ENCODE data around the gene CCBE1.

Gene CCBE1

GRCh38 chr18:59570101-59570775, 127.0 kb downstream of the CCBE1 start:
- H3K9ac ChIP-seq (ENCODE audit: low read length), result no peak overlapping the region
- H3F3A ChIP-seq (ENCODE audit: insufficient read depth), result no peaks in the 10 kb centered on the region
- H3K36me3 ChIP-seq (ENCODE audit: low read length), result no peaks in the 10 kb centered on the region
- H3K4me2 ChIP-seq (ENCODE audit: low read depth, low read length, poor library complexity, severe bottlenecking), result no peak overlapping the region
- no peak overlapping the region for H3K4me3 ChIP-seq (ENCODE audit: insufficient read depth, low read length, poor library complexity, severe bottlenecking)
- H3K9me2 ChIP-seq (replicated peaks; ENCODE audit: insufficient read depth, low read length), result no peaks in the 10 kb centered on the region
- H2AFZ ChIP-seq (ENCODE audit: low read depth, low read length, severe bottlenecking), result no peak overlapping the region
- H3K27me3 ChIP-seq (ENCODE audit: low read length), result no peaks in the 10 kb centered on the region
- H4K20me1 ChIP-seq (ENCODE audit: low read depth, low read length), result no peaks in the 10 kb centered on the region
- H3K79me2 ChIP-seq (ENCODE audit: insufficient read depth, low read length), result no peaks in the 10 kb centered on the region
- H3K9me3 ChIP-seq (ENCODE audit: insufficient read depth, low read length), result no peaks in the 10 kb centered on the region
- TF ChIP-seq, protein P1, sequence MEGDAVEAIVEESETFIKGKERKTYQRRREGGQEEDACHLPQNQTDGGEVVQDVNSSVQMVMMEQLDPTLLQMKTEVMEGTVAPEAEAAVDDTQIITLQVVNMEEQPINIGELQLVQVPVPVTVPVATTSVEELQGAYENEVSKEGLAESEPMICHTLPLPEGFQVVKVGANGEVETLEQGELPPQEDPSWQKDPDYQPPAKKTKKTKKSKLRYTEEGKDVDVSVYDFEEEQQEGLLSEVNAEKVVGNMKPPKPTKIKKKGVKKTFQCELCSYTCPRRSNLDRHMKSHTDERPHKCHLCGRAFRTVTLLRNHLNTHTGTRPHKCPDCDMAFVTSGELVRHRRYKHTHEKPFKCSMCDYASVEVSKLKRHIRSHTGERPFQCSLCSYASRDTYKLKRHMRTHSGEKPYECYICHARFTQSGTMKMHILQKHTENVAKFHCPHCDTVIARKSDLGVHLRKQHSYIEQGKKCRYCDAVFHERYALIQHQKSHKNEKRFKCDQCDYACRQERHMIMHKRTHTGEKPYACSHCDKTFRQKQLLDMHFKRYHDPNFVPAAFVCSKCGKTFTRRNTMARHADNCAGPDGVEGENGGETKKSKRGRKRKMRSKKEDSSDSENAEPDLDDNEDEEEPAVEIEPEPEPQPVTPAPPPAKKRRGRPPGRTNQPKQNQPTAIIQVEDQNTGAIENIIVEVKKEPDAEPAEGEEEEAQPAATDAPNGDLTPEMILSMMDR (IDR thresholded peaks at IDR 0.05; ENCODE audit: insufficient read depth, low read length, poor library complexity, severe bottlenecking), result no peak
- no peak for TF ChIP-seq EZH2phosphoT487 (conservative IDR thresholded peaks at IDR 0.05; ENCODE audit: low read length)
- no peak overlapping the region for H3K27ac ChIP-seq (ENCODE audit: low read depth, low read length)

GRCh38 chr18:59569390-59569791, 127.8 kb downstream of the CCBE1 start:
- Histone ChIP-seq H4K20me1 (ENCODE audit: low read depth, low read length) (no peaks in the 10 kb centered on the region), H3K79me2 (ENCODE audit: insufficient read depth, low read length) (no peaks in the 10 kb centered on the region), H3K27me3 (ENCODE audit: low read length) (no peaks in the 10 kb centered on the region), H3K9me3 (ENCODE audit: insufficient read depth, low read length) (no peaks in the 10 kb centered on the region), H2AFZ (ENCODE audit: low read depth, low read length, severe bottlenecking) (no peak overlapping the region), H3K4me2 (ENCODE audit: low read depth, low read length, poor library complexity, severe bottlenecking) (no peak overlapping the region), H3K27ac (ENCODE audit: low read depth, low read length) (no peak overlapping the region), H3K36me3 (ENCODE audit: low read length) (no peaks in the 10 kb centered on the region), H3K9me2 (replicated peaks; ENCODE audit: insufficient read depth, low read length) (no peaks in the 10 kb centered on the region), H3K9ac (ENCODE audit: low read length) (no peak overlapping the region), H3K4me3 (ENCODE audit: insufficient read depth, low read length, poor library complexity, severe bottlenecking) (no peak overlapping the region), H3F3A (ENCODE audit: insufficient read depth) (no peaks in the 10 kb centered on the region)
- no peak for TF ChIP-seq EZH2phosphoT487 (conservative IDR thresholded peaks at IDR 0.05; ENCODE audit: low read length)
- TF ChIP-seq, protein P1 (IDR thresholded peaks at IDR 0.05; ENCODE audit: insufficient read depth, low read length, poor library complexity, severe bottlenecking), result no peak

DNA sequence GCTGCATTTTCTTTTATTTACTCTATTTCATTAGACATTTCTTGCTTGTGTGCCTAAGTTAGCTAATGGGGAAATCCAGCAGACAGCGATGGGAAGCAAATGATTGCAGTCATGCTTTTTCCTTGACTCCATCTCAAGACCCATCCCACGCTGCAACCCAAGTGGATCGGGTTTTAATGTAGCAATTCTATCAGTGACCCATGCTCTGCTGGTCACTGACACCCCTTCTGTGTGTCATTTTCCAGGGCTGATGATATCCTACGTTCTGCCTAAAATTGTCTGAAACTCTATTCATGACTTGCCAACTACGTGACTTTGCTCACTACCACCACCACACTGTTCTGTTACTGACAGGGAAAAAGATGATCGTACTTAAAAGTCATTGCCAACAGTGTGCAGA, 129.8 kb downstream of the CCBE1 start:
- H3K79me2 ChIP-seq (ENCODE audit: insufficient read depth, low read length), result no peaks in the 10 kb centered on the region
- H4K20me1 ChIP-seq (ENCODE audit: low read depth, low read length), result no peaks in the 10 kb centered on the region
- H3K36me3 ChIP-seq (ENCODE audit: low read length), result no peaks in the 10 kb centered on the region
- no peaks in the 10 kb centered on the region for H3F3A ChIP-seq (ENCODE audit: insufficient read depth)
- no peaks in the 10 kb centered on the region for H3K9me2 ChIP-seq (replicated peaks; ENCODE audit: insufficient read depth, low read length)
- no peaks in the 10 kb centered on the region for H3K27me3 ChIP-seq (ENCODE audit: low read length)
- TF ChIP-seq, protein P1 (IDR thresholded peaks at IDR 0.05; ENCODE audit: insufficient read depth, low read length, poor library complexity, severe bottlenecking), result no peak
- TF ChIP-seq EZH2phosphoT487 (conservative IDR thresholded peaks at IDR 0.05; ENCODE audit: low read length), result no peak
- H2AFZ ChIP-seq (ENCODE audit: low read depth, low read length, severe bottlenecking), result no peak overlapping the region
- no peak overlapping the region for H3K4me3 ChIP-seq (ENCODE audit: insufficient read depth, low read length, poor library complexity, severe bottlenecking)
- H3K4me2 ChIP-seq (ENCODE audit: low read depth, low read length, poor library complexity, severe bottlenecking), result no peak overlapping the region
- no peak overlapping the region for H3K9ac ChIP-seq (ENCODE audit: low read length)
- H3K27ac ChIP-seq (ENCODE audit: low read depth, low read length), result no peak overlapping the region
- H3K9me3 ChIP-seq (ENCODE audit: insufficient read depth, low read length), result no peaks in the 10 kb centered on the region

Measured in SU-DHL-6 (cell line).